Liver (tissue), 9 donors: ENCODE measurements around the gene SLC6A3. TPM values are rescaled to one million over a fixed set of nuclear protein-coding genes. Genes with fewer than 3 reads are reported as not detected.

Experiments used
- DNase-seq: peaks from one replicate; pipeline ENCODE4 v3.0.0-alpha.2; 2017; ENCODE audit warnings: low spot score
- H3K27ac ChIP-seq, 2 donors: one replicate each; pipeline ENCODE4 v1.7.0; 2013; ENCODE audit warnings: inconsistent platforms in 2 of 2, low read length in 2 of 2, control low read depth in 1 of 2, low read depth in 1 of 2, mild to moderate bottlenecking in 1 of 2
- H3K27me3 ChIP-seq, 4 donors: one replicate each; pipeline versions ENCODE4 v1.6.1 to v1.7.0; 2013; ENCODE audit warnings: low read length in 3 of 4, inconsistent platforms in 1 of 4, mild to moderate bottlenecking in 1 of 4, moderate library complexity in 1 of 4; ENCODE audit not compliant: control insufficient read depth in 4 of 4, insufficient read depth in 4 of 4
- H3K36me3 ChIP-seq, 4 donors: one replicate each; pipeline versions ENCODE4 v1.6.1 to v1.7.0; 2013; ENCODE audit warnings: low read length in 3 of 4, mild to moderate bottlenecking in 3 of 4, low read depth in 1 of 4, moderate library complexity in 1 of 4; ENCODE audit not compliant: control insufficient read depth in 4 of 4, insufficient read depth in 3 of 4
- H3K4me1 ChIP-seq, 4 donors: one replicate each; pipeline versions ENCODE4 v1.6.1 to v1.7.0; 2013; ENCODE audit warnings: low read length in 3 of 4, mild to moderate bottlenecking in 3 of 4, moderate library complexity in 1 of 4; ENCODE audit not compliant: control insufficient read depth in 4 of 4, insufficient read depth in 4 of 4
- H3K4me3 ChIP-seq, 3 donors: one replicate each; pipeline versions ENCODE4 v1.6.1 to v1.7.0; 2013; ENCODE audit warnings: low read length in 3 of 3, control low read depth in 1 of 3, low read depth in 1 of 3, mild to moderate bottlenecking in 1 of 3
- H3K9ac ChIP-seq, 2 donors: one replicate each; pipeline ENCODE4 v1.7.0; 2013; ENCODE audit warnings: low read length in 2 of 2, mild to moderate bottlenecking in 2 of 2, moderate library complexity in 2 of 2, control low read depth in 1 of 2, low read depth in 1 of 2
- H3K9me3 ChIP-seq, 4 donors: one replicate each; pipeline versions ENCODE4 v1.6.1 to v1.7.0; 2013; ENCODE audit warnings: low read length in 3 of 4; ENCODE audit not compliant: control insufficient read depth in 4 of 4
- EGR1 ChIP-seq, 2 donors: IDR thresholded peaks; 2 replicates each; pipeline ENCODE4 v1.6.1; 2016 to 2018; ENCODE audit warnings: antibody characterized with exemption in 2 of 2, low read depth in 2 of 2
- FOXA2 ChIP-seq: IDR thresholded peaks from 2 replicates; pipeline ENCODE4 v1.6.1; 2016; ENCODE audit warnings: antibody characterized with exemption
- GABPA ChIP-seq, 2 donors: IDR thresholded peaks in 1 of 2; conservative IDR thresholded peaks in 1 of 2; 2 replicates each; pipeline ENCODE4 v1.6.1; 2016; ENCODE audit warnings: antibody characterized with exemption in 2 of 2, mild to moderate bottlenecking in 1 of 2, moderate library complexity in 1 of 2
- NR2F2 ChIP-seq: IDR thresholded peaks from 2 replicates; pipeline ENCODE4 v1.6.1; 2016; ENCODE audit warnings: antibody characterized with exemption
- RXRA ChIP-seq, 2 donors: IDR thresholded peaks; 2 replicates each; pipeline ENCODE4 v1.6.1; 2017 to 2018; ENCODE audit warnings: antibody characterized with exemption in 2 of 2, mild to moderate bottlenecking in 1 of 2
- SP1 ChIP-seq: IDR thresholded peaks from 2 replicates; pipeline ENCODE4 v1.6.1; 2018; ENCODE audit warnings: antibody characterized with exemption, mild to moderate bottlenecking
- YY1 ChIP-seq: IDR thresholded peaks from 2 replicates; pipeline ENCODE4 v1.6.1; 2016; ENCODE audit warnings: antibody characterized with exemption, mild to moderate bottlenecking
- WGBS: extraction: QIAGEN DNeasy Blood & Tissue Kit; methylation state at CpG from one replicate; pipeline ENCODE4 v1.1.7; 2013; 5-methylcytosine and 5-hydroxymethylcytosine counted together
- polyA plus RNA-seq, 2 donors: library from polyadenylated mRNA; stranded (reverse) in 1 of 2; unstranded in 1 of 2; fragments of 200-250 nt in 1 of 2; fragments of >200 nt in 1 of 2; fragmentation: Nextera tagmentation in 1 of 2; extraction: Ambion mirVana in 1 of 2; gene quantifications; one replicate each; pipeline versions ENCODE4 v1.2.1 to v1.2.3, GENCODE V29; 2013 to 2015
- total RNA-seq, 2 donors: library from RNA; depleted of rRNA; stranded (reverse); fragments of >200 nt; gene quantifications; one replicate each; pipeline ENCODE4 v1.2.3, GENCODE V29; 2014
- TF ChIP-seq, protein P1 (sequence below): IDR thresholded peaks from 2 replicates; pipeline ENCODE4 v1.6.1; 2016; ENCODE audit warnings: antibody characterized with exemption
- TF ChIP-seq, protein P2 (sequence below): IDR thresholded peaks from 2 replicates; pipeline ENCODE4 v1.6.1; 2016; ENCODE audit warnings: antibody characterized with exemption
- TF ChIP-seq, protein P3 (sequence below): fragments of 150-350 bp; IDR thresholded peaks from 2 replicates; pipeline ENCODE4 v1.5.1; 2017; ENCODE audit warnings: improper control_type of control experiment, low read depth, low read length; ENCODE audit not compliant: missing input control
- TF ChIP-seq, protein P4 (sequence below): IDR thresholded peaks from 2 replicates; pipeline ENCODE4 v1.6.1; 2016; ENCODE audit warnings: antibody characterized with exemption, mild to moderate bottlenecking
- TF ChIP-seq, protein P5 (sequence below): IDR thresholded peaks from 2 replicates; pipeline ENCODE4 v1.6.1; 2016; ENCODE audit warnings: antibody characterized with exemption
- donor health status: healthy.
- donor health status: healthy.
- donor health status: healthy.
- donor health status: healthy.
- donor health status: healthy.

SLC6A3 gene
- total and polyA plus RNA-seq, 4 donors, result not detected

DNA sequence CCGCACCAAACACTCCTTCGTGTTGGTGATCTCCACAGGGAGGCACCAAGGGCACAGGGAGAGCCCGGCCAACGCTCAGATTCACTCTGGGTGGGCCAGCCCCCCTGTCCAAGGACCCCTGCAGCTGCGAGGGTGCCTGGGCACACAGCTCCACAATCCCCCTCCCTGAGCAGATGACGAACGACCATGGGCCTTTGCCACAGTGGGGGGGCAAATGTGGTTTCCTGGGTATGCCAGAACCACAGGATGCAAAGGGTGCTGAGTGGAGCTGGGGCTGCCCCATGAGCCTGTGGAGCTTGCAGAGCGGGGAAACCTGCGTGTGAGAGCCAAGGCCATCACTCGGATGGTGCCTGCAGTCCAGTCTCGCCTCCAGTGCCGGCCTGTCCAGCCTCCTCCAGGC lies 47.5 kb upstream of the SLC6A3 start:
- Histone ChIP-seq H3K9me3 (no peaks in the 10 kb centered on the region), H3K9ac (no peak overlapping the region), H3K27ac (no peak overlapping the region), H3K4me1 (peaks cover 0 to 3% (median under 1%) of the 10 kb centered on the region in 4 donors), H3K27me3 (no peaks in the 10 kb centered on the region), H3K36me3 (peaks cover 0 to 5% (median 0%) of the 10 kb centered on the region in 4 donors), H3K4me3 (no peak overlapping the region)
- 92% methylated on average over 12 of the region's 12 CpGs for WGBS
- no peak for TF ChIP-seq SP1
- no peak for TF ChIP-seq NR2F2
- no peak for TF ChIP-seq FOXA2
- no peak for TF ChIP-seq EGR1 (IDR thresholded peaks at IDR 0.05; ENCODE audit: low read depth in 2 of 2)
- TF ChIP-seq, protein P1, sequence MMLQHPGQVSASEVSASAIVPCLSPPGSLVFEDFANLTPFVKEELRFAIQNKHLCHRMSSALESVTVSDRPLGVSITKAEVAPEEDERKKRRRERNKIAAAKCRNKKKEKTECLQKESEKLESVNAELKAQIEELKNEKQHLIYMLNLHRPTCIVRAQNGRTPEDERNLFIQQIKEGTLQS, result no peak
- TF ChIP-seq, protein P2, sequence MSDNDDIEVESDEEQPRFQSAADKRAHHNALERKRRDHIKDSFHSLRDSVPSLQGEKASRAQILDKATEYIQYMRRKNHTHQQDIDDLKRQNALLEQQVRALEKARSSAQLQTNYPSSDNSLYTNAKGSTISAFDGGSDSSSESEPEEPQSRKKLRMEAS, result no peak
- TF ChIP-seq, protein P3, sequence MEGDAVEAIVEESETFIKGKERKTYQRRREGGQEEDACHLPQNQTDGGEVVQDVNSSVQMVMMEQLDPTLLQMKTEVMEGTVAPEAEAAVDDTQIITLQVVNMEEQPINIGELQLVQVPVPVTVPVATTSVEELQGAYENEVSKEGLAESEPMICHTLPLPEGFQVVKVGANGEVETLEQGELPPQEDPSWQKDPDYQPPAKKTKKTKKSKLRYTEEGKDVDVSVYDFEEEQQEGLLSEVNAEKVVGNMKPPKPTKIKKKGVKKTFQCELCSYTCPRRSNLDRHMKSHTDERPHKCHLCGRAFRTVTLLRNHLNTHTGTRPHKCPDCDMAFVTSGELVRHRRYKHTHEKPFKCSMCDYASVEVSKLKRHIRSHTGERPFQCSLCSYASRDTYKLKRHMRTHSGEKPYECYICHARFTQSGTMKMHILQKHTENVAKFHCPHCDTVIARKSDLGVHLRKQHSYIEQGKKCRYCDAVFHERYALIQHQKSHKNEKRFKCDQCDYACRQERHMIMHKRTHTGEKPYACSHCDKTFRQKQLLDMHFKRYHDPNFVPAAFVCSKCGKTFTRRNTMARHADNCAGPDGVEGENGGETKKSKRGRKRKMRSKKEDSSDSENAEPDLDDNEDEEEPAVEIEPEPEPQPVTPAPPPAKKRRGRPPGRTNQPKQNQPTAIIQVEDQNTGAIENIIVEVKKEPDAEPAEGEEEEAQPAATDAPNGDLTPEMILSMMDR, result no peak
- TF ChIP-seq, protein P4, sequence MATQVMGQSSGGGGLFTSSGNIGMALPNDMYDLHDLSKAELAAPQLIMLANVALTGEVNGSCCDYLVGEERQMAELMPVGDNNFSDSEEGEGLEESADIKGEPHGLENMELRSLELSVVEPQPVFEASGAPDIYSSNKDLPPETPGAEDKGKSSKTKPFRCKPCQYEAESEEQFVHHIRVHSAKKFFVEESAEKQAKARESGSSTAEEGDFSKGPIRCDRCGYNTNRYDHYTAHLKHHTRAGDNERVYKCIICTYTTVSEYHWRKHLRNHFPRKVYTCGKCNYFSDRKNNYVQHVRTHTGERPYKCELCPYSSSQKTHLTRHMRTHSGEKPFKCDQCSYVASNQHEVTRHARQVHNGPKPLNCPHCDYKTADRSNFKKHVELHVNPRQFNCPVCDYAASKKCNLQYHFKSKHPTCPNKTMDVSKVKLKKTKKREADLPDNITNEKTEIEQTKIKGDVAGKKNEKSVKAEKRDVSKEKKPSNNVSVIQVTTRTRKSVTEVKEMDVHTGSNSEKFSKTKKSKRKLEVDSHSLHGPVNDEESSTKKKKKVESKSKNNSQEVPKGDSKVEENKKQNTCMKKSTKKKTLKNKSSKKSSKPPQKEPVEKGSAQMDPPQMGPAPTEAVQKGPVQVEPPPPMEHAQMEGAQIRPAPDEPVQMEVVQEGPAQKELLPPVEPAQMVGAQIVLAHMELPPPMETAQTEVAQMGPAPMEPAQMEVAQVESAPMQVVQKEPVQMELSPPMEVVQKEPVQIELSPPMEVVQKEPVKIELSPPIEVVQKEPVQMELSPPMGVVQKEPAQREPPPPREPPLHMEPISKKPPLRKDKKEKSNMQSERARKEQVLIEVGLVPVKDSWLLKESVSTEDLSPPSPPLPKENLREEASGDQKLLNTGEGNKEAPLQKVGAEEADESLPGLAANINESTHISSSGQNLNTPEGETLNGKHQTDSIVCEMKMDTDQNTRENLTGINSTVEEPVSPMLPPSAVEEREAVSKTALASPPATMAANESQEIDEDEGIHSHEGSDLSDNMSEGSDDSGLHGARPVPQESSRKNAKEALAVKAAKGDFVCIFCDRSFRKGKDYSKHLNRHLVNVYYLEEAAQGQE, result no peak
- TF ChIP-seq, protein P5, sequence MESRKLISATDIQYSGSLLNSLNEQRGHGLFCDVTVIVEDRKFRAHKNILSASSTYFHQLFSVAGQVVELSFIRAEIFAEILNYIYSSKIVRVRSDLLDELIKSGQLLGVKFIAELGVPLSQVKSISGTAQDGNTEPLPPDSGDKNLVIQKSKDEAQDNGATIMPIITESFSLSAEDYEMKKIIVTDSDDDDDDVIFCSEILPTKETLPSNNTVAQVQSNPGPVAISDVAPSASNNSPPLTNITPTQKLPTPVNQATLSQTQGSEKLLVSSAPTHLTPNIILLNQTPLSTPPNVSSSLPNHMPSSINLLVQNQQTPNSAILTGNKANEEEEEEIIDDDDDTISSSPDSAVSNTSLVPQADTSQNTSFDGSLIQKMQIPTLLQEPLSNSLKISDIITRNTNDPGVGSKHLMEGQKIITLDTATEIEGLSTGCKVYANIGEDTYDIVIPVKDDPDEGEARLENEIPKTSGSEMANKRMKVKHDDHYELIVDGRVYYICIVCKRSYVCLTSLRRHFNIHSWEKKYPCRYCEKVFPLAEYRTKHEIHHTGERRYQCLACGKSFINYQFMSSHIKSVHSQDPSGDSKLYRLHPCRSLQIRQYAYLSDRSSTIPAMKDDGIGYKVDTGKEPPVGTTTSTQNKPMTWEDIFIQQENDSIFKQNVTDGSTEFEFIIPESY, result no peak
- no peak for TF ChIP-seq RXRA (IDR thresholded peaks at IDR 0.05)
- TF ChIP-seq YY1, result no peak
- no peak for TF ChIP-seq GABPA (IDR thresholded peaks at IDR 0.05 in 1 of 2, conservative IDR thresholded peaks at IDR 0.05 in 1 of 2)
- no peak for DNase-seq

DNA sequence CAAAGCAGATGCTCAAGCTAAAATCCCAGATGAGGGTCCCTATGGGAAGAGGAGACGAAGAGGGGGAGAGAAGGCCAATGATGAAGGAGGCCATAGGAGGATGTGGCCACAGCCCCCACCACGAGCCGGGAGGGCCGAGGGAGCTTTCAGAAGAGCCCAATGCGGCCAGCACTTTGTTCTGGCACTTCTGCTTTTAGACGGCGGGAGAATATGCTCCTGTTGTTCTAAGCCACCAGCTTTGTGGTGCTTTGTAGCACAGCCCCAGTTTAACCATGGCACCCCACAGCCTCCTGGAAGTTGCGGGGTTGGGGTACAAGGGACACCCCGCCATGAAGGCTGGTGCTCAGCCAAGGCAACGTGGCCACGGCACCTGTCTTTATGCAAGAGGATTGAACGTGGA lies 45.1 kb upstream of the SLC6A3 start:
- 84% methylated on average over 12 of the region's 12 CpGs for WGBS
- Histone ChIP-seq H3K4me1 (peaks cover 0 to 2% (median 0%) of the 10 kb centered on the region in 4 donors), H3K27ac (no peak overlapping the region), H3K36me3 (peaks cover 0 to 5% (median 1%) of the 10 kb centered on the region in 4 donors), H3K4me3 (no peak overlapping the region), H3K9ac (no peak overlapping the region), H3K27me3 (no peaks in the 10 kb centered on the region), H3K9me3 (no peaks in the 10 kb centered on the region)
- TF ChIP-seq RXRA (IDR thresholded peaks at IDR 0.05), result no peak
- TF ChIP-seq, protein P4, result no peak
- TF ChIP-seq, protein P2, result no peak
- DNase-seq, result no peak
